HG03066 (cell line): ENCODE results near the gene CD22.
A peak's percentile ranks its signal among the peaks of the same experiment; 100 is the strongest.

Experiments
- ATAC-seq: cut with Tn5 transposase; IDR thresholded peaks from one replicate; pipeline ENCODE4 v1.9.1; 2021; ENCODE audit warnings: low read depth; ENCODE audit not compliant: unreplicated experiment

Gene CD22

DNA sequence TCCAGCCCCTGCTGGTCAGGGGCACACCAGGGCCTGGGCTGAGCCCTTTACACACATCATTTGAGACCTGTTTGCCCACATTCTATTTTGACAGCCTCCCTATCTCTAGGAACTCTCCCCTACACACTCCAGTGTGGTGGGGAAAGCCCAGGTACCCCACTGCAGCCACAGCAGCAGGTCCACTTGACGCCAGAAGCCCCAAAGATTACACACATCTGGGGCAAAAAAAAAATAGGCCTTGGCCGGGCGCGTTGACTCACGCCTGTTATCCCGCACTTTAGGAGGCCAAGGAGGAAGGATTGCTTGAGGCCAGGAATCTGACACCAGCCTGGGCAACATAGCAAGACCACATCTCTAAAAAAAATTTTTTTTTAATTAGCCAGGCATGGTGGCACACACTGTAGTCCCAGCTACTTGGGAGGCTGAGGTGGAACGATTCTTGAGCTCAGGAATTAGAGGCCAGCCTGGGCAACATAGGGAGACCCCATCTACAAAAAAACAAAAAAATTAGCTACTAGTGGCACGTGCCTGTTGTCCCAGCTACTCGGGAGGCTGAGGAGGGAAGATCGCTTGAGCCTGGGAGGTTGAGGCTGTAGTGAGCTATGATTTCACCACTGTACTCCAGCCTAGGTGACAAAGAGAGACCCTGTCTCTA lies 18.0 kb upstream of the CD22 start:
- ATAC-seq, result no peak

DNA sequence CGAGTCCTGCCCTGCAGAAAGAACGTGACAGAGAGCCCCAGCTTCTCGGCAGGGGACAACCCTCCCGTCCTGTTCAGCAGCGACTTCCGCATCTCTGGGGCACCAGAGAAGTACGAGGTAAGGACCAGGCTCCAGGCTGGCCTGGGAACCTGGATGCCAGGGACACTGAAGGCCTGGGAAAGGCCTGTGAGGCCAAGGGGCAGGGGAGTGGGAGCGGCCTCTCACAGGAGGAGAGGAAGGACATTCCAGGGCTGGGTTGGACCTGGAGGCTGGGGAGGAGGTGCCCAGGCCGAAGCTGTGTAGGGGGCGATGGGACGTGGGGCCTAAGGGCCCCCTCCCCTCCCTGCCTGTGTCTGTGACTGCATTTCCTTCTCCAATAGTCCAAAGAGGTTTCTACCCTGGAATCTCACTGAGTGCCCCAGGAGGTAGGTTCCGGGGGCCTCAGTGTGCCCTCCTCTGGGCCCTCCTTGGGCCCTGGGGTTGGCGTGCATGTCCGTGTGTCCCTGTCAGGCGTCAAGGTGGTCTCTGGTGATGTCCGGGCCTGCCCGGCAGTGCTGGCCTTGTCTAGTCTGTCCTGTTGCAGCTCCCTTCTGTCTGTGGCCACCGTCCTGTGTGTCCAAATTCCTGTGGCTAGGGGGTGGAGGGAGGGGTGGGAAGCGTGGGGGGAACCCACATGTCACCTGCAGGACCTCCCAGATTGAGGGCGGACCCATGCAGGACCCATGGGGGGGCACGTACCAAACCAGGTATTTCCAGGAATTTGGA lies 16.9 kb upstream of the CD22 start:
- ATAC-seq, result no peak

DNA sequence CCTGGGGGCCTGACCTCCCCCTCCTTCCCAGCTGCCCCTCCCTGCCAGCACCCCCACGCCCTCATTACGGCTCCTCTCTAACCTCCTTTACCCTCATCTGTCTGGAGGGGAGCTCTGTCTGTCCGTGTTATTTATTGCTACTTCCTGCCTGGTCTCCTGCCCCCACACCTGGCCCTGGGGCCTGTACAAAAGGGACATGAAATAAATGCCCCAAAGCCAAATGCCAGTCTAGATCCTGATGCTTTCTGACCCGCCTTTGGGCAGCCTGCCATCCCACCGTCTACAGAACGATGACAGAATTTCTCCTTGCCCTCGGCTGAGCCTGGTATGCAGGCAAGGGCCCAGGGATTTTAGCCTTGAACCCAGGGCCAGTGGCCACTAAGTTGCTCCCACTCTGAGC lies 15.4 kb upstream of the CD22 start:
- ATAC-seq, result no peak

DNA sequence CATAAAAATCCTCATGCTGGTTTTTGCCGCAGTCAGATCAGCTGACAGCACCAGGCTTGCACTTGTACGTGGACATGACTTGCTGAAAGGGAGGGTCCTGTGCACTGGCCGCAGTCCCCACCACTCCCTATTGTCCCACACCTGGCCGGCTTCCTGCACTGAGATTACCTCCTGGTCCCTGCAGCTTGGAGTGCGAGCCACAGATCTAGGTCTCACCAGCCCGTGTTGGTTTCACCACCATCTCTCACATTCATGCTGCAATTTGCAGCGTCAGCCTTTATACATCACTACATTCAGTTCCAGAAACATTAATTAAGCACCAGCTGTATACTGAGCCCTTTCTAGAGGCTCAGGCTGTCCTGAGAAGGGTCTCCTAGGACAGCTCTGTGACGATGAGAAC lies 15.0 kb upstream of the CD22 start:
- no peak for ATAC-seq

DNA sequence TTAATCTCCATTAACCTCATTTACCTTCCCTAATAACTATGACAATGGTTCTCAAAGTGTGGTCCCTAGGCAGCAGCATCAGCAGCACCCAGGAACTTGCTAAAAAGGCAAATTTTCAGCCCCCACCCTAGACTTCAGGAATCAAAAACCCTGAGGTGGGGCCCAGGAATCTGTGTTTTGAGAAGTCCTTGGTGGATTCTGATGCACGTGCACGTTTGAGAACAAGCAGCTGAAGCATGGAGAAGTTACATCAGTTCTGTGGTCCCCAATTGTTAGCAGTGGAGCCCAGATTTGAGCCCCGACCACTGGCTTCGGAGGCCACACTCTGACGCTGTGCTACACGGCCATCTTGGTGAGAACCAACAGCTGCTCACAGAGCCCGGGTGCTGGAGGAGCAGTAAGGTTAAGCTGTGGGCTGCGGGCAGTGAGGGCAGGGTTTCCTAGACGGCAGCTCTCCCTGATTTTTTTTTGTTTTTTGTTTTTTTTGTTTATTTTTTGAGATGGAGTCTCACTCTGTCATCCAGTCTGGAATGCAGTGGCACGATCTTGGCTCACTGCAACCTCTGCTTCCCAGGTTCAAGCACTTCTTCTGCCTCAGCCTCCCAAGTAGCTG lies 14.0 kb upstream of the CD22 start:
- no peak for ATAC-seq

DNA sequence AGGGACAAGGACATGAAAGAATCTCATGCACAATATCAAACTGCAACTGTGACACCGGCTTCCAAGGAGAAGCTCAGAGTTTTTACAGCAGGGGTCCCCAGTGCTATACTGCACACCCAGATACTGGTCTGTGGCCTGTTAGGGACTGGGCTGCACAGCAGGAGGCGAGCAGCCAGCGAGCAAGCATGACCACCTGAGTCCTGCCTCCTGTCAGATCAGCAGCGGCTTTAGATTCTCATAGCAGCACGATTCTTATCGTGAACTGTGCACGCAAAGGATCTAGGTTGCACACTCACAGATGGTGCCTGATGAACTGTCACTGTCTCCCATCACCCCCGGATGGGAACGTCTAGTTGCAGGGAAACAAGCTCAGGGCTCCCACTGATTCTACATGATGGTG lies 13.1 kb upstream of the CD22 start:
- ATAC-seq, result no peak

DNA sequence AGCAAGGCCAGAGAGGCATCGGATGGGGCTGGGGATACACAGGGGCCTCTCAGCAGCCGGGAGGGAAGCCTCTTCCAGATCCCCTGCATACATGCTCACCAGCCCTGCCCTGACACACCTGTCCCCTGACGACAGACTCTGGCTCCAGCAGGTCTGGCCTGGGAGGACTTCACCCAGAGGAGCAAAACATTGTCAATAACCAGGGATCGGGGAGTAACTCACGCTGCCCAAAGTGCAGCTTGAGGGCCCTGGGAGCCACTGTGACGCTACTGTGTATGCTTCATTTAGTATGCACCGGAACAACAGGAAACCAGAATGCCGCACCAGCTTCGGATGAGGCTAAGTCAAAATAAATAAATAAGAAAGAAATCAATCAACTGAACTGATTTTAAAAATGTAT lies 12.4 kb upstream of the CD22 start:
- no peak for ATAC-seq

DNA sequence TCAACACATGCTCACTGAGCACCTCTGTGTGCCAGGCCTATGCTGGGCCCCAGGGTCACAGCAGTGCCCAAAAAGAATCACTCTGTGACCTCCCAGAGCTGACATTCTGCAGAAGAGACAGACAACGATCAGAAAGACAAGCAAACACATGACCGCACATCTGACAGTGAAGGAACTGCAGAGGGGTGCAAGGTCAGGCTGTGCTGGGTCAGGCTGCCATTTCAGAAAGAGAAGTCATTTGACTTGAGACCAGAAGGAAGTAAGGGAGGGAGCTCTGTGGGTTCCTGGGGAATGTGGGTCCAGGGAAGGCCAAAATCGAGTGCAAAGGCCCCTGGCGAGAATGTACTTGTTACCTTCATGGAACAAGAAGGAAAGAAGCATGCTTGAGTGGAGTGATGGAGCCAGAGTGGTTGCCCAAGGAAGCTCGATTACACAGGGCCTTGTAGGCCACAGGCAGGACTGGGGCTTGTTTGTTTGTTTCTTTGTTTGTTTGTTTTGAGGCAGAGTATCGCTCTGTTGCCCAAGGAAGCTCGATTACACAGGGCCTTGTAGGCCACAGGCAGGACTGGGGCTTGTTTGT lies 11.4 kb upstream of the CD22 start:
- ATAC-seq, result no peak

DNA sequence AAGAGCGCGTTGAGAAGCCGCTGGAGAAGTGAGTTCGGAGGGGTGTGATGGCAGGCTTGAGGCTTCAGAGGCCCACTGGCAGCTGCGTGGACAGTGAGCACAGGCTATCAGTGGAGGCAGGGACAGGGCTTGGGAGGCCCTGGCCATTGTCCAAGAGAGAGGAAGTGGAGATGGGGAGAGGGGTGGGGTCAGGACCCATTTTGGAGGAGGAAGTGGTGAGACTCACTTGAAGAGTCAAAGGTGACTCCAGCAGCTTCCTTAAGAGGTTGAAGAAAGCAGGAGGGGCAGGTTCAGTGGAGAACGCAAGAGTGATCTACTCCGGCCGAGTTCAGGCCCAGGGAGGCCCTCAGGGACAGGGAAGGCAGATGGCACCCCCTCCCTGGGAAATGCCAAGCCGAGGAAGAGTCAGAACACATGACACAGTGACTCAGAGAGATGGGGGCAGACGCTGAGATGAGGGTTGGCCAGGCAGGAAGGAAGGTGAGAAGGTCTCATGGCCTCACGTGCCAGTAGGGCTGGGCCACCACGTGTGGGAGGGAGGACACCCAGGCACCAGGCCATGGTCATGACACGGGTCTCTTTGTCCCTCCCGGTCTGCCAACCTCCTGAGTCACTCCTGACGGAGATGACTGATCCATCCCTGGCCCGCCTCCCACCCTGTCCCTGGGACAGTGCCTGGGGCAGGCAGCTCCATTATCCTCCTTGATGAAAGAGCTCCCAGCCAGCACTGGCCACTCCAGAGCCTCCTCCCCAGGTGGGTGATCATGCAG lies 10.1 kb upstream of the CD22 start:
- no peak for ATAC-seq

DNA sequence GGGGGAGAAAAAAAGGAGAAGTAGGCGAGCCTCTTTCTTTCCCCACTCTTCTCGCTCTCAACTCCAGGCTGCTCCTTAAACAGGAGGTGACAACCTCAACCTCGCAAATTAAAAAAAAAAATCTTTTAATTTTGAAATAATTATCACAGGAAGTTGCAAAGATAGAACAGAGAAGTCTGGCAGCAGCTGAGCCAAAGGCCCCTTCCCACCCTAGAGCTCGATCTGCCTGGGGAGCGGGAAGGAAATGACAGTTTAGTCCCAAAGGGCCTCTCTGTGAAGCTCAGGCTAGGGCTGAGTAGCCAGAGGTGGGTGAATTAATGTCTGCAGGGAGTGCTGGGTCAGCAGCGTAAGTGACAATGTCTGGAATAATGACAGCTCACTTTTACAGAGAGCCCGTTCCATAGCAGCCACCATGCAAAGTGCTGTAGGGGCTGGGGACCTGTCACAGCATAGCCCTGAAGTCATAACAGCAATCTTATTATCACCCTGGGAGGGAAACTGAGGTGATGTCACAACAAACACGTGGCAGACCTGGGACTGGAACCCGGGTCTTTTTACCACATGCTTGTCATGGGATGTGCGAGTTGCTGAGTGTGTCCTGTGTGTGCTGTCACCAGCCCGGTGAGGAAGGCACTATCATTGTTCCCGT lies 8.8 kb upstream of the CD22 start:
- ATAC-seq, result no peak

DNA sequence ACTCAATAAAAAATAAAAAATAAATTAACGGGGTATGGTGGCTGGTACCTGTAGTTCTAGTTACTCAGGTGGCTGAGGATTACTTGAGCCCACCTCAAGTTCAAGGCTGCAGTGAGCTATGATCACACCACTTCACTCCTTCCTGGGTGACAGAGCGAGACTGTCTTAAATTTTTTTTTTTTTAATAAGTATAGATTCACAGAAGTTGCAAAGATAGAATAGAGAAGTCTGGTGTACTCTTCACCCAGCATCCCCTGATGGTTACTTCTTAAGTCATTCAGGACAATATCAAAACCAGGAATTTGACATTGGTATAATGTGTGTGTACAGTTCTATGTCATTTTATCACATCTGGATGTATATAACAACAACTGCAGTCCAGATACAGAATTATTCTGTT lies 7.7 kb upstream of the CD22 start:
- no peak for ATAC-seq

DNA sequence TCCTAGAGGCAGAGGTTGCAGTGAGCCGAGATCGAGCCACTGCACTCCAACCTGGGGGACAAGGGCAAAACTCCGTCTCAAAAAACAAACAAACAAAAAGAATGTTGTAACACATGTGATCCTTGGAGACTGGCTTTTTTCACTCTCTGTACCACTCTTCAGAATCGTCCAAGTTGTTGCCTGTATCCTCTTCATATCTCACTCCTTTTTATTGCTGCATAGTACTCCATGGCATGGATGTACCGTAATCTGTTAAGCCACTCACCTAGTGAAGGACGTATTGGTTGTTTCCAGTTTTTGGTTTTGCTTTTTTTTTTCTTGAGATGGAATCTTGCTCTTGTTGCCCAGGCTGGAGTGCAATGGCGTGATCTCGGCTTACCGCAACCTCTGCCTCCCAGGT lies 7.0 kb upstream of the CD22 start:
- ATAC-seq, result no peak

DNA sequence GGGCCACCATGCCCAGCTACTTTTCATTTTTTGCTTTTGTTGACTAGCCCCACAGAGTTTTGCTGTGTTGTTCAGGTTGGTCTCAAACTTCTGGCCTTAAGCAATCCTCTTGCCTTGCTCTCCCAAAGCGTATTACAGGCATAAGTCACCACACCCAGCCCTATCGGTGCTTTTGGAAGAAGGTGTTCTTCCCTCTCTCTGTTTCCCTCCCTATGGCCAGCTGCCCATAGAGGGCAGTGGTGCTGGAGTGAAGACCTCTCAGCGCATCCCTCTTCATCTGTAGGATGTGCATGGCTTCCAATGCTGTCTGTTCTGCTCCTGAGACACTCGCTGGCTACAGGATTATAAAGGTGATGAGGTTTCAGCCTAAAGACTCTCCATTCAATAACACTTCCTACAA lies 1.3 kb upstream of the CD22 start:
- no peak for ATAC-seq

DNA sequence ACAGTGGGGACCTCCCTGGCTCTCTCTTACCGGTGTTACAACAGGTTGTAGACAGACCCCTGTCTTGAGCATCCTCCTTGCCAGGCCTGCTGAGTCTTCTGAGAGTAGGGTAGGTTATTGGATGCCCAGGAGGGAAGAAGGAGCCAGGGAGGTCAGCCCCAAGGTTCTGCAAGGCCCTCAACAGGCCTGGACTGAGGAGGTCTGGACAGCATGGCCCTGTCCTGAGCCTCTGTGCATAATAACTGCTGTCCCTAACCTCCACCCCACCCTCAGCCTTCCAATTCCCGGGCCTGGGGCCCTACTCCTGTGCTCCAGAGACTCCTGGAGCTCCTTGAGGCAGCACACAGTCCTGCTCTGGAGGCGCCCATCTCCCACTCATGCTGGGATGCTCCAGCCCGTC lies 336 bp downstream of the CD22 start:
- no peak for ATAC-seq

DNA sequence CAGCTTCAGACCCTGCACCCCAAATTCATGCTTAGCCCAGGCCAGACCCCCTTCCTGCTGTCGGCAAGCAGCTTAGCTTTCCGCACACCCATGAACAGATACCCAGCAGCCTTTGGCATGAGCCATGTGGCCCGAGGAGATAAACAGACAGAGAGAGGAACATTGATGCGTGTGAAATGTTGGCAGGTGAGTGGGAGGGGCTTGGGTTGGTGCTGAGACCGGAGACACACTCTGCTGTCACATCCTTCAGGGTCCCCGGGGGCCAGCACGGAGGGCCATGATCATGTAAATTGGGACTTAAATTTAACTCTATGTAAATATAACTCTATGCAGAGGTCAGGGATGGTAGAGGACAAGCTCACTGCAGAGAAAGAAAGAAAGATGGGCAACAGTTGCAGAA lies 1.5 kb downstream of the CD22 start:
- ATAC-seq, result peak; percentile 49

DNA sequence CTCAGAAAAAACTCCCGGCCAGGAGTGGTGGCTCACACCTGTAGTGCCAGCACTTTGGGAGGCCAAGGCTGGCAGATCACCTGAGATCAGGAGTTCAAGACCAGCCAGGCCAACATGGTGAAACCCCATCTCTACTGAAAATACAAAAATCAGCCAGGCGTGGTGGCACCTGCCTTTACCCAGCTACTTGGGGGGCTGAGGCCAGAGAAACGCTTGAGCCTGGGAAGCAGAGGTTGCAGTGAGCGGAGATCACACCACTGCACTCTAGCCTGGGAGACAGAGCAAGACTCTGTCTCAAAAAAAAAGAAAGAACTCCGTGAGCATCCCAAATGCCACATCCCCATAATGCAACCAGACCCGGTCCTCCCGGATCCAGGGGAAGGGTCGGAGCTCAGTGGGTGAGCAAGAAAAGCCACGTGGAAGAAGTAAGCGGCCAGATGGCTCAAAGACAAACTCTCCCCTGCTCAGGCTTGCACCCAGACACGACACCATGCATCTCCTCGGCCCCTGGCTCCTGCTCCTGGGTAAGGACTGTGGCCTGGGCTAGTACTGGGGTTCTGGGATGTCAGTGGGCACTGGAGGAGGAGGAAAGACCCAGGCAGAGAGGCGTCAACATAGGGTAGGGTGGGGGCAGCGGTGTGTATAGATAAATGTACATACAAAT lies 2.7 kb downstream of the CD22 start:
- no peak for ATAC-seq

DNA sequence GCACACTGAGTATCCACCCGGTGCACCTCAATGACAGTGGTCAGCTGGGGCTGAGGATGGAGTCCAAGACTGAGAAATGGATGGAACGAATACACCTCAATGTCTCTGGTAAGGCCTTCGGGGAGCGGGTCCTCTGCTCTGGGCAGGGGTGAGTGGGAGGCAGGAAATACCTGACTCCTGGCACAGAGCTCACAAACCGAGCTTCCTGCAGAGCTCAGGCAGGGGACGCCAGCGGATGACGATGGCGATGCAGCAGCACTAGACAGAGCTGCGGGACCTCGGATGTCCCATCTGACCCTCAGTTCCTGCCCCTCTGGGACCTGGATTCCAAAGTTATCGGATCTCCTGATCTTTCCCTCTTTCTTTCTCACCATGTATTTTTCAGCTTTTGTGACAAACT lies 3.8 kb downstream of the CD22 start:
- ATAC-seq, result no peak

DNA sequence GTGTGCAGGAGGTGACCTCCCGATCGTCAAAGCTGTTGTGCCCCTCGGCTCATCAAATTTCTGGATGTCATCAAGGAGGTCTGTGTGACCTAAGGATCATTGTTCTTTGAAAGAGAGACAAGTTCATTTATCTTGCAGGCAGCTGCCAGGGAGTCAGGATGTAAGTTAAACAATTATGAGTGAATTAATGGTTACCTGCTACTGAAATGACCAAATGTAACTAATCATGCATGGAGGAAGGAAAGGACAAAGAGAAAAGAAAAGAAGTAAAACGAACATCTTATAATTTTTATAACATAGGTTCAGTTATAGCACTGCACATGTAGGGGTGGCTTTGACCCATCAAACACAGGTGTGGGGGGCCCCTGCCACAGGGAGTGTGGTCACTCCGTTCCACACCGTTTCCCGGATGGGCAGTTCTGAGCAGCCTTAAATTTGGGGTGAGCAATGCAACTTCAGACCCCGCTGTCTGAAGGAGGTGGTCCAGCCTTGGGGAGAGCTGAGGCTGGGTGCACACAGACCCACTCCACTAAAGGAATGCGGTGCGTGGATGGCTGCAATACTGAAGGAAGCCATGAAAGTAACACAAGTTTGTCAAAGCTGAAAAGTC lies 5.3 kb downstream of the CD22 start:
- no peak for ATAC-seq

DNA sequence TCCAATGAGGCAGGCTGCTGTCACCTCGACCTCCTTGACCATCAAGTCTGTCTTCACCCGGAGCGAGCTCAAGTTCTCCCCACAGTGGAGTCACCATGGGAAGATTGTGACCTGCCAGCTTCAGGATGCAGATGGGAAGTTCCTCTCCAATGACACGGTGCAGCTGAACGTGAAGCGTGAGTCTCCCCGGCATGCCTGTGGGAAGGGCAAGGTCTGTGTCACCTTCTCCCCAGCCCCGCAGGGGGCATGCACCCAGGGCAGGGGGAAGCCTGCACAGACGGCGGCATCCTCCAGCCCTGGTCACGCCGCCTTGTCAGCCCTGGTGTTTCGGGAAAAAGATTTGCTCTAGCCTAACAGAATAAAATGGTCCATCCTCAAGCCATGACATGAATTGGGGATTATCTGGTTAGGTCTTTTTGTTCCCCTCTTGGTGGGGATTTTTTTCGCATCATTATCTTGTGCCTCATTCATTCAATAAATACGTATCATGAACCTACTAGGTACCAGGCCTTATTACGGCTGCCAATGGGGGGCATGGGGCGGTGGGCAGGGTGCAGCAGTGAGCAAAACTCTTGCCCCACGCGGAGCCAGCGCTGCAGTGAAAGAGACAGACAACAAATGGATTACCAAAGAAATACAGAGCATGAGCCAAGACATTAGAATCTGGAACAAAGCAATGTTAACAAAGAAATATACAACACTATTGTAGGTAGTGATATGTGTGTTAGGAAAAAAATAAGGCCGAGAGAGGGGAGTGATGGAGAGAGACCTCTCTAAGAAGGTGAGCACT lies 7.4 kb downstream of the CD22 start:
- no peak for ATAC-seq
